Measurements from ENCODE around the gene DTNA.

GRCh38 chr18:34697891-34698290 lies 12.2 kb upstream of the DTNA start:
- no peak for TF ChIP-seq POLR2AphosphoS5 (IDR thresholded peaks at IDR 0.05; ENCODE audit: low read depth, low read length)
- no peak for TF ChIP-seq CTCF (IDR thresholded peaks at IDR 0.05)
- TF ChIP-seq REST (IDR thresholded peaks at IDR 0.05; ENCODE audit: insufficient read depth in 1 of 2, low read depth in 2 of 2, low read length in 1 of 2): no peak
- no peak for TF ChIP-seq SIN3A (IDR thresholded peaks at IDR 0.05; ENCODE audit: borderline replicate concordance, insufficient read depth, low read depth, low read length)
- TF ChIP-seq TCF7L2 (IDR thresholded peaks at IDR 0.05; ENCODE audit: low read depth, low read length): no peak

Measured in Panc1 (cell line).